NCI-H2107 treated with DMSO at 0.1 percent for 48 hours (cell line): Measurements from ENCODE around the gene PCDHA4.
"Not testable (repeated sequence)": the region's sequence is repeated elsewhere in the genome, so short reads cannot be mapped to it uniquely, and the experiment has no call there.

Experiments used
- DNase-seq: peaks from one replicate; lab custom pipeline; 2025; ENCODE audit not compliant: unreplicated experiment; lab: John Stamatoyannopoulos, UW

PCDHA4 gene

DNA sequence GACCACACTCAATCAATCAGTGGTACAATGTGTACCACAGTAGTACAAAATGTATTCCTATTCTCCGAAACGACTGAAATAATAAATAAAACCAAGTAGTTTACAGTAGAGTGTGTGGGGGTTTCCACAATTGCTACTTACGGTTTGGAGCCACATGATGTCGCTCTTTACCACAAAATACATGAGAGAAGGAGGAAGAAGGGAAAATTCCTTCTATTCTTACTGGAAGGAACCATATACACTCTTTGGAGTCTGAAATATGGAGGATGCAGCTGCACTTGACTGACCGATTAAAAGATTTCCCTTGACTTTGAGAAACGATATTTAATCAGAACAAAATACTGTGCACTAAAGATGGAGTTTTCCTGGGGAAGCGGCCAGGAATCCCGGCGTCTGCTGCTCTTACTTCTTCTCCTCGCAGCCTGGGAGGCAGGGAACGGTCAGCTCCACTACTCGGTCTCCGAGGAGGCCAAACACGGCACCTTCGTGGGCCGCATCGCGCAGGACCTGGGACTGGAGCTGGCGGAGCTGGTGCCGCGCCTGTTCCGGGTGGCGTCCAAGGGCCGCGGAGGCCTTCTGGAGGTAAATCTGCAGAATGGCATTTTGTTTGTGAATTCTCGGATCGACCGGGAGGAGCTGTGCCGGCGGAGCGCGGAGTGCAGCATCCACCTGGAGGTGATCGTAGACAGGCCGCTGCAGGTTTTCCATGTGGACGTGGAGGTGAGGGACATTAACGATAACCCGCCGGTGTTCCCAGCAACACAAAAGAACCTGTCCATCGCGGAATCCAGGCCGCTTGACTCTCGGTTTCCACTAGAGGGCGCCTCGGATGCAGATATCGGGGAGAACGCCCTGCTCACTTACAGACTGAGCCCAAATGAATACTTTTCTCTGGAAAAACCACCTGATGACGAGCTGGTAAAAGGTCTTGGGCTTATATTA is at the start of gene PCDHA4:
Gene PCDHA4, plus strand, starts transcription at position 235 of the 942 bp plus-strand sequence.
- DNase-seq, result no peak

DNA sequence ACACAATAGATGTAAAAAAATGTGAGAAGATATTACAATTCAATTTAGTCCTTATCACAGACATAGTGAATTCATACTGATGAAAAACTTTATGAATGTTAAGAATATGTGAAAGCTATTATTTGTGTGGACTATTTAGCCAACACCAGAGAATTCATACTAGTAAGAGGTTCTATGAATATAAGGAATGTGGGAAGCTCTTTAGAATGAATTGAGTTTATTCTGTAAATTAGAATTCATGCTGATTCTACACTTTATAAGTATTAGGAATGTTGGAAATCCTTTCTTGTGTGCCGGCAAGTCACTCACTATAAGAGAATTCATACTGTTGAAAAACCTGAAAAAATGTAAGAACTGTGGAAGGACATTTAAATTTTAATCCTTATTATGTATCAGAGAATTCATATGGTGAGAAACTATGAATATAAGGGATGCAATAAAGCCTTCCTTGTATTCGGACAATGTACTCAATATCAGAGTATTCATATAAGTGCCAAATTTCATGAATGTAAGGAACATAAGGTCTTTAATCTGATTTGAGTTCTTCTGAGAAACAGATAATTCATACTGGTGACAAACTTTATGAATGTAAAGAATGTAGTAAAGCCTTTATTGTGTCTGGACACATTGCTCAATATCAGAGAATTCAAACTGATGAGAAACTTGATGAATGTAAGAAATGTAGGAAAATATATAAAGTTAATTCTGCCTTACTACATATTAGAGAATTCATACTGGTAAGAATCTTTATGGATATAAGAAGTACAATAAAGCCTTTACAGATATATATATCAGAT is 42.5 kb upstream of the PCDHA4 start:
- DNase-seq, result no peak

DNA sequence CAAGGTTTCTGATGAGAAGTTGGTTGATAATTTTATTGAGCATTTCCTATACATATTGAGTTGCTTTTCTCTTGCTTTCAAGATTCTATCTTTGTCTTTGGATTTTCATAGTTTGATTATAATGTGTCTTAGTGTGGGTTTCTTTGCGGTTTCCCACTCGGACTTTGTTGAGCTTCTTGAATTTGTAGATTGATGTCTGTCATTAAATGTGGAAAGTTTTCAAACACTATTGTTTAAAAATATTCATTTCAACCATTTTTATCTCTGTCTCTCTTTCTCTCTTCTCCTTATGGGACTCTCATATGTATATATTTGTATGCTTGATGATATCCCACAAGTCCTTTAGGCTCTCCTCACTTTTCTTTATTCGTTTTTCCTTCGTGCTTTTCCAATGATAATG is 39.4 kb upstream of the PCDHA4 start:
- no peak for DNase-seq

DNA sequence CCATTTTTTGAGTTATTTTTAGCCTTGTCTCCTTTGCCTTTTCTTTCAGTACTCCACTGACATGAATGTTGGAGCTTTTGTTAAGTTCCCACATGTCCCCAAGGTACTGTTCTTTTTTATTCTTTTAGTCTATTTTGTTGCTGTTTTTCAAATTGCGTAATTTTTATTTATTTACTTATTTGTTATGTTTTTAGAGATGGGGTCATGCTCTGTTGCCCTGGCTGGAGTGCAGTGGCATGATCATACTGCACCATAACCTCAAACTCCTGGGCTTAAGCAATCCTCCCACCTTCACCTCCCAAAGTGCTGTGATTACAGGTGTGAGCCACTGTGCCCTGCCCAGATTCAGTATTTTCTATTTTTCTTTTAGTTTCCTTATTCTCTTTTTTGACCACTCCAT is 26.4 kb upstream of the PCDHA4 start:
- no peak for DNase-seq

DNA sequence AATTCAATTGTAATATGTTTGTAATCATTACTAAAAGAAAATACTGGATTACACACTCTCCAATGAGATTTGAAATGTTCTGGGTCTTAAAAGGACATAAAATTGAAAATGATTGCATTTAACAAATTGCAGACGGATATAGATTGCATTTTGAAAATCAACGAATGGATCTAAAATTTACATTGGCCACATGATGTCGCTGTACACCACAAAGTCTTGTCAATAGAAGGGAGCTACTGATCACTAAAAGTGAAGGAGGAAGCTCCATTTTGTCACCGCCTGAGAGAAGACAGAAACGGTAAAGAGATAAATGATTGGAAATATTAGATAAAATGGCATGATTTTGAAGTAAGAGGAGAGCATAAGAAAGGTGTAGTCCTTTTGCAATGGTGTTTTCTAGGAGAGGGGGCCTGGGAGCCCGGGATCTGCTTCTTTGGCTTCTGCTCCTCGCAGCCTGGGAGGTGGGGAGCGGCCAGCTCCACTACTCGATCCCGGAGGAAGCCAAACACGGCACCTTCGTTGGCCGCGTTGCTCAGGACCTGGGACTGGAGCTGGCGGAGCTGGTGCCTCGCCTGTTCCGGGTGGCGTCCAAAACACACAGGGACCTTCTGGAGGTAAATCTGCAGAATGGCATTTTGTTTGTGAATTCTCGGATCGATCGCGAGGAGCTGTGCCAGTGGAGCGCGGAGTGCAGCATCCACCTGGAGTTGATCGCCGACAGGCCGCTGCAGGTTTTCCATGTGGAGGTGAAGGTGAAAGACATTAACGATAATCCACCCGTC is 20.8 kb upstream of the PCDHA4 start, which contains the start of gene PCDHA1:
Gene PCDHA1, plus strand, starts transcription at position 236 of the 782 bp plus-strand sequence.
- no peak for DNase-seq

DNA sequence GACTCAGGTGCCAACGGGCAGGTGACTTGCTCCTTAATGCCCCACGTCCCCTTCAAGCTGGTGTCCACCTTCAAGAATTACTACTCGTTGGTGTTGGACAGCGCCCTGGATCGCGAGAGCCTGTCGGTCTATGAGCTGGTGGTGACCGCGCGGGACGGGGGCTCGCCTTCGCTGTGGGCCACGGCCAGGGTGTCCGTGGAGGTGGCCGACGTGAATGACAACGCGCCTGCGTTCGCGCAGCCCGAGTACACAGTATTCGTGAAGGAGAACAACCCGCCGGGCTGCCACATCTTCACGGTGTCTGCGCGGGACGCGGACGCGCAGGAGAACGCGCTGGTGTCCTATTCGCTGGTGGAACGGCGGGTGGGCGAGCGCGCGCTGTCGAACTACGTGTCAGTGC is 19.4 kb upstream of the PCDHA4 start:
- not testable (repeated sequence) for DNase-seq

DNA sequence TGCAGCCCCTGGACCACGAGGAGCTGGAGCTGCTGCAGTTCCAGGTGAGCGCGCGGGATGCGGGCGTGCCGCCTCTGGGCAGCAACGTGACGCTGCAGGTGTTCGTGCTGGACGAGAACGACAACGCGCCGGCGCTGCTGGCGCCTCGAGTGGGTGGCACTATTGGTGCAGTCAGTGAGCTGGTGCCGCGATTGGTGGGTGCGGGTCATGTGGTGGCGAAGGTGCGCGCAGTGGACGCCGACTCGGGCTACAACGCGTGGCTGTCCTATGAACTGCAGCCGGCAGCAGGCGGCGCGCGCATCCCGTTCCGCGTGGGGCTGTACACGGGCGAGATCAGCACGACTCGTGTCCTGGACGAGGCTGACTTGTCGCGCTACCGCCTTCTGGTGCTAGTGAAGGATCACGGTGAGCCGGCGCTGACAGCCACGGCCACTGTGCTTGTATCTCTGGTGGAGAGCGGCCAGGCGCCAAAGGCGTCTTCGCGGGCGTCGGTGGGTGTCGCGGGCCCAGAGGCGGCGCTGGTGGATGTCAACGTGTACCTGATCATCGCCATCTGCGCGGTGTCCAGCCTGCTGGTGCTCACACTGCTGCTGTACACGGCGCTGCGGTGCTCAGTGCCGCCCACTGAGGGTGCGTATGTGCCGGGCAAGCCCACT is 18.9 kb upstream of the PCDHA4 start:
- not testable (repeated sequence) for DNase-seq

DNA sequence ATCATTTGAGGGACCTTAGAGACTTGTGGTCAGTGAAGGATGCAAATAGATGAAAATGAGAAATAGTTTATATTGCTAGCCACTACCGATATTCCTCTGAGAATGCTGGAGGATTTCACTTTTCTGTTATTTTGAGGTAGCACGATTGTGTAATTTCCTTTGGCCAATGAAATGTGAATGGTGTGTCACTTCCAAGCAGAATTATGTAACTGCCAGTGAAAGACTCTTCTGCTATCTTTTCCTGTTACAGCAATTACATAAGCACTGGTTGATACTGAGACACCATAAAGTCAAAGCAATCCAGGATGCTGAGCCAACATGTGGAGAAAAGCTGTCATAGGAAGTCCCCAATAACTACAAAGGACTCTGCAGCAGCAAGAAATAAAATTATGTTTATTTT is 15.8 kb upstream of the PCDHA4 start:
- DNase-seq, result no peak

DNA sequence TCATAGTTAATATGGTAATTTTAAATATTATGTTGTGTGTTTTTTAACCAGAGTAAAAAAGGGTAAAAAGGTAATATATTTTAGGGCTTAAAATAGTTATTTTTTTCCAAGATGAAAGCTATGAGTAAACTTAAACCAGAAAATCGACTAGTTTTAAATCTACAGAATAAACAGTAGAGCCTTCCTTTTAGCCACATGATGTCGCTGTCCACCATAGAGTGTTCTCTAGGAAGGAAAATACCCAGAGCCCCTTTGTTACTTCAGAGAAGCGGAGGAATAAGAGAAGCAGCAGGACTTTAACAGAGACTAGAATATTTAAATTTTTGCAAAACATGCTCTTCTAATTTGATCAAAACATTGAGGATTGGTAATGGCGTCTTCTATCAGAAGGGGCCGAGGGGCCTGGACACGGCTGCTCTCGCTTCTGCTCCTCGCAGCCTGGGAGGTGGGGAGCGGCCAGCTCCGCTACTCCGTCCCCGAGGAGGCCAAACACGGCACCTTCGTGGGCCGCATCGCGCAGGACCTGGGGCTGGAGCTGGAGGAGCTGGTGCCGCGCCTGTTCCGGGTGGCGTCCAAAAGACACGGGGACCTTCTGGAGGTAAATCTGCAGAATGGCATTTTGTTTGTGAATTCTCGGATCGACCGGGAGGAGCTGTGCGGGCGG is 12.1 kb upstream of the PCDHA4 start, which contains the start of gene PCDHA2:
Gene PCDHA2, plus strand, starts transcription at position 258 of the 664 bp plus-strand sequence.
- no peak for DNase-seq

DNA sequence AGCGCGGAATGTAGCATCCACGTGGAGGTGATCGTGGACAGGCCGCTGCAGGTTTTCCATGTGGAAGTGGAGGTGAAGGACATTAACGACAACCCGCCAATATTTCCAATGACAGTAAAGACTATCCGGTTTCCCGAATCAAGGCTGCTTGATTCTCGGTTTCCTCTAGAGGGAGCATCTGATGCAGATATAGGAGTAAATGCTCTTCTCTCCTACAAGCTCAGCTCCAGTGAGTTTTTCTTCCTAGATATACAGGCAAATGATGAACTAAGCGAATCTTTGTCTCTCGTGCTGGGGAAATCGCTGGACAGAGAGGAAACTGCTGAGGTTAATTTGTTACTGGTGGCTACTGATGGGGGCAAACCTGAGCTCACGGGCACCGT is 11.6 kb upstream of the PCDHA4 start:
- no peak for DNase-seq

DNA sequence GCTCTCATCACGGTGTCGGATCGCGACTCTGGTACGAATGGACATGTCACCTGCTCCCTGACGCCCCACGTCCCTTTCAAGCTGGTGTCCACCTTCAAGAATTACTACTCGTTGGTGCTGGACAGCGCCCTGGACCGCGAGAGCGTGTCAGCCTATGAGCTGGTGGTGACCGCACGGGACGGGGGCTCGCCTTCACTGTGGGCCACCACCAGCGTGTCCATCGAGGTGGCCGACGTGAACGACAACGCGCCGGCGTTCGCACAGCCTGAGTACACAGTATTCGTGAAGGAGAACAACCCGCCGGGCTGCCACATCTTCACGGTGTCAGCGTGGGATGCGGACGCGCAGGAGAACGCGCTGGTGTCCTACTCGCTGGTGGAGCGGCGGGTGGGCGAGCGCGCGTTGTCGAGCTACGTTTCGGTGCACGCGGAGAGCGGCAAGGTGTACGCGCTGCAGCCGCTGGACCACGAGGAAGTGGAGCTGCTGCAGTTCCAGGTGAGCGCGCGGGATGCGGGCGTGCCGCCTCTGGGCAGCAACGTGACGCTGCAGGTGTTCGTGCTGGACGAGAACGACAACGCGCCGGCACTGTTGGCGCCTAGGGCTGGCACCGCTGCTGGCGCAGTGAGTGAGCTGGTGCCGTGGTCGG is 10.7 kb upstream of the PCDHA4 start:
- DNase-seq, result not testable (repeated sequence)

DNA sequence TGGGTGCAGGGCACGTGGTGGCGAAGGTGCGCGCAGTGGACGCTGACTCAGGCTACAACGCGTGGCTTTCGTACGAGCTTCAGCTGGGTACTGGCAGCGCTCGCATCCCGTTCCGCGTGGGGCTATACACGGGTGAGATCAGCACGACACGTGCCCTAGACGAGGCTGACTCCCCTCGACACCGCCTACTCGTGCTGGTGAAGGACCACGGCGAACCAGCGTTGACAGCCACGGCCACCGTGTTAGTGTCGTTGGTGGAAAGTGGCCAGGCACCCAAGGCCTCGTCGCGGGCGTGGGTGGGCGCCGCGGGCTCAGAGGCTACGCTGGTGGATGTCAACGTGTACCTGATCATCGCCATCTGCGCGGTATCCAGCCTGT is 10.2 kb upstream of the PCDHA4 start:
- no peak for DNase-seq

DNA sequence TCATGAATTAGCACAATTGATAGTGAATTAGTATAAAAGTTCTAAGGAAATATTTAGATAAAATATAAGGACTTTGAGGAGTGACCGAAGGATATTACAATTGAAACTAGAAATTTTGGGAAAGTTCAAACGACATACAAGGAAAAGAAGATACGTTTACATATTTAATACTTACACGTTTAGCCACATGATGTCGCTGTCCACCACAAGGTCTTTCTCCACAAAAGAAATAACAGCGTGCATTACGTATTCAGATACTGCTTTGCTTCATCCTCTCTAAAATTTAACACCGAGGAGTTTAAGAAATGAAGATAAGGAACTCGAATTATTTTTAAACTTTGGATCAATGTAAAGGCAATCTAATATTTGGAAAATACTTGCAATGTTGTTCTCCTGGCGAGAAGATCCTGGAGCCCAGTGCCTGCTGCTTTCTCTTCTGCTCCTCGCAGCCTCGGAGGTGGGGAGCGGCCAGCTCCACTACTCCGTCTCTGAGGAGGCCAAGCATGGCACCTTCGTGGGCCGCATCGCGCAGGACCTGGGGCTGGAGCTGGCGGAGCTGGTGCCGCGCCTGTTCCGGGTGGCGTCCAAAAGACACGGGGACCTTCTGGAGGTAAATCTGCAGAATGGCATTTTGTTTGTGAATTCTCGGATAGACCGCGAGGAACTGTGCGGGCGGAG is 5.9 kb upstream of the PCDHA4 start, which contains the start of gene PCDHA3:
Gene PCDHA3, plus strand, starts transcription at position 242 of the 678 bp plus-strand sequence.
- DNase-seq, result no peak

DNA sequence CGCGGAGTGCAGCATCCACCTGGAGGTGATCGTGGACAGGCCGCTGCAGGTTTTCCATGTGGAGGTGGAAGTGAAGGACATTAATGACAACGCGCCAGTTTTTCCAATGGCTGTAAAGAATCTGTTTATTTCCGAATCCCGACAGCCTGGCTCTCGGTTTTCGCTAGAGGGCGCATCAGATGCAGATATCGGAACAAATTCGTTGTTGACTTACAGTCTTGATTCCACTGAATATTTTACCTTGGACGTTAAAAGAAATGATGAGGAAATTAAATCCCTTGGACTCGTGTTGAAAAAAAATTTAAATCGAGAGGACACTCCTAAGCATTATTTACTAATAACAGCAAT is 5.4 kb upstream of the PCDHA4 start:
- DNase-seq, result no peak

DNA sequence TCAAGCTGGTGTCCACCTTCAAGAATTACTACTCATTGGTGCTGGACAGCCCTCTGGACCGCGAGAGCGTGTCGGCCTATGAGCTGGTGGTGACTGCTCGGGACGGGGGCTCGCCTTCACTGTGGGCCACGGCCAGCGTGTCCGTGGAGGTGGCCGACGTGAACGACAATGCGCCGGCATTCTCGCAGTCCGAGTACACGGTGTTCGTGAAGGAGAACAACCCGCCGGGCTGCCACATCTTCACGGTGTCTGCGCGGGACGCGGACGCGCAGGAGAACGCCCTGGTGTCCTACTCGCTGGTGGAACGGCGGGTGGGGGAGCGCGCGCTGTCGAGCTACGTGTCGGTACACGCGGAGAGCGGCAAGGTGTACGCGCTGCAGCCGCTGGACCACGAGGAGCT is 4.5 kb upstream of the PCDHA4 start:
- not testable (repeated sequence) for DNase-seq

DNA sequence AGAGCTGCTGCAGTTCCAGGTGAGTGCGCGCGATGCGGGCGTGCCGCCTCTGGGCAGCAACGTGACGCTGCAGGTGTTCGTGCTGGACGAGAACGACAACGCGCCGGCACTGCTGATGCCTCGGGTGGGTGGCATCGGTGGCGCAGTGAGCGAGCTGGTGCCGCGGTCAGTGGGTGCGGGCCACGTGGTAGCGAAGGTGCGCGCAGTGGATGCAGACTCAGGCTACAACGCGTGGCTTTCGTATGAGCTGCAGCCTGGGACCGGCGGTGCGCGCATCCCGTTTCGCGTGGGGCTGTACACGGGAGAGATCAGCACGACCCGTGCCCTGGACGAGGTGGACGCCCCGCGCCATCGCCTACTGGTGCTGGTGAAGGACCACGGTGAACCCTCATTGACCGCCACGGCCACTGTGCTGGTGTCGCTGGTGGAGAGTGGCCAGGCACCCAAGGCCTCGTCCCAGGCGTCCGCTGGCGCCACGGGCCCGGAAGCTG is 4.0 kb upstream of the PCDHA4 start:
- DNase-seq, result no peak

DNA sequence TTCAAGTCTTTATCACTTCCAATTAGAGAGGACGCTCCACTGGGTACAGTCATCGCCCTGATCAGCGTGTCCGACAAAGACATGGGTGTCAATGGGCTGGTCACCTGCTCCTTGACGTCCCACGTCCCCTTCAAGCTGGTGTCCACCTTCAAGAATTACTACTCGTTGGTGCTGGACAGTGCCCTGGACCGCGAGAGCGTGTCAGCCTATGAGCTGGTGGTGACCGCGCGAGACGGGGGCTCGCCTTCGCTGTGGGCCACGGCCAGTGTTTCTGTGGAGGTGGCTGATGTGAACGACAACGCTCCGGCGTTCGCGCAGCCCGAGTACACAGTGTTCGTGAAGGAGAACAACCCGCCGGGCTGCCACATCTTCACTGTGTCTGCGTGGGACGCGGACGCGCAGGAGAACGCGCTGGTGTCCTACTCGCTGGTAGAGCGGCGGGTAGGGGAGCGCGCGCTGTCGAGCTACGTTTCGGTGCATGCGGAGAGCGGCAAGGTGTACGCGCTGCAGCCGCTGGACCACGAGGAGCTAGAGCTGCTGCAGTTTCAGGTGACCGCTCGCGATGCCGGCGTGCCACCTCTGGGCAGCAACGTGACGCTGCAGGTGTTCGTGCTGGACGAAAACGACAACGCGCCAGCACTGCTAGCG is 1.5 kb downstream of the PCDHA4 start:
- not testable (repeated sequence) for DNase-seq

DNA sequence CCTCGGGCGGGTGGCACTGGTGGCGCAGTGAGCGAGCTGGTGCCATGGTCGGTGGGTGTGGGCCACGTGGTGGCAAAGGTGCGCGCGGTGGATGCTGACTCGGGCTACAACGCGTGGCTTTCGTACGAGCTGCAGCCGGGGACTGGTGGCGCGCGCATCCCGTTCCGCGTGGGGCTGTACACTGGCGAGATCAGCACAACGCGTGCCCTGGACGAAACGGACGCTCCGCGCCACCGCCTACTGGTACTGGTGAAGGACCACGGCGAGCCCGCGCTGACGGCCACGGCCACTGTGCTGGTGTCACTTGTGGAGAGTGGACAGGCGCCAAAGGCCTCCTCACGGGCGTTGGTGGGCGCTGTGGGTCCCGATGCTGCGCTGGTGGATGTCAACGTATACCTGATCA is 2.0 kb downstream of the PCDHA4 start:
- no peak for DNase-seq
